Panc1 (cell line): Measurements from ENCODE around the gene GPSM1. TPM values are rescaled to one million over a fixed set of nuclear protein-coding genes. Genes with fewer than 3 reads are reported as not detected.

Experiments
- ATAC-seq: fragments of 200-7000 bp; cut with Tn5 transposase; 2 replicates; pipeline ENCODE4 v1.9.1; 2020; ENCODE audit warnings: mild to moderate bottlenecking, moderate library complexity
- BruUV-seq: library from RNA; stranded (reverse); fragments of 400-500 nt; replicated peaks from 2 replicates; lab custom pipeline; 2021; lab: Mats Ljungman, UMichigan
- CTCF ChIA-PET: fragments of 300-600 bp; sonication (Branson Sonifier 250); formaldehyde crosslinking; loops from one replicate; lab custom pipeline; 2022; ENCODE audit warnings: antibody characterized with exemption; lab: Charles Lee
- POLR2A ChIA-PET: fragments of 300-600 bp; sonication (Branson Sonifier 250); formaldehyde crosslinking; loops from one replicate; lab custom pipeline; 2022; ENCODE audit warnings: antibody characterized with exemption; lab: Charles Lee
- DNase-seq: peaks from one replicate; pipeline ENCODE4 v3.0.0-alpha.2; 2010; ENCODE audit warnings: low read depth, low spot score
- H3K27ac ChIP-seq: 2 replicates; pipeline ENCODE4 v1.5.1; 2011; ENCODE audit warnings: mild to moderate bottlenecking, low read length, inconsistent platforms
- H3K27me3 ChIP-seq: fragments of 200-500 bp; sonication (Bioruptor generic); 2 replicates; pipeline ENCODE4 v1.6.0; 2014; ENCODE audit warnings: low read length, inconsistent platforms; ENCODE audit not compliant: control insufficient read depth, insufficient read depth
- H3K36me3 ChIP-seq: fragments of 200-500 bp; sonication (Bioruptor generic); 2 replicates; pipeline ENCODE4 v1.5.1; 2014; ENCODE audit warnings: inconsistent platforms, mild to moderate bottlenecking, low read length, moderate library complexity; ENCODE audit not compliant: control insufficient read depth, insufficient read depth
- H3K4me1 ChIP-seq: 2 replicates; pipeline ENCODE4 v1.5.1; 2011; ENCODE audit warnings: inconsistent platforms, mild to moderate bottlenecking, low read length, moderate library complexity; ENCODE audit not compliant: control insufficient read depth, insufficient read depth
- H3K4me3 ChIP-seq, 2 experiments: 2 replicates each; pipeline ENCODE4 v1.5.1; 2011 to 2012; ENCODE audit warnings: low read depth in 2 of 2, low read length in 2 of 2, mild to moderate bottlenecking in 2 of 2, inconsistent platforms in 1 of 2, moderate library complexity in 1 of 2
- H3K9me3 ChIP-seq: fragments of 200-500 bp; sonication (Bioruptor generic); 2 replicates; pipeline ENCODE4 v1.5.1; 2014; ENCODE audit warnings: low read depth, mild to moderate bottlenecking, inconsistent platforms, low read length, moderate library complexity; ENCODE audit not compliant: control insufficient read depth, insufficient read depth
- CTCF ChIP-seq: fragments of 450-650 bp; IDR thresholded peaks from 2 replicates; pipeline ENCODE4 v1.5.1; 2017; ENCODE audit warnings: mild to moderate bottlenecking
- POLR2AphosphoS5 ChIP-seq: IDR thresholded peaks from 2 replicates; pipeline ENCODE4 v1.6.1; 2012; ENCODE audit warnings: mild to moderate bottlenecking, low read depth, low read length, moderate library complexity
- REST ChIP-seq, 2 experiments: IDR thresholded peaks; 2 replicates each; pipeline ENCODE4 v1.6.1; 2011 to 2012; ENCODE audit warnings: low read depth in 2 of 2, control low read depth in 1 of 2, low read length in 1 of 2, mild to moderate bottlenecking in 1 of 2, moderate library complexity in 1 of 2; ENCODE audit not compliant: insufficient read depth in 1 of 2
- SIN3A ChIP-seq: IDR thresholded peaks from 2 replicates; pipeline ENCODE4 v1.6.1; 2012; ENCODE audit warnings: low read depth, mild to moderate bottlenecking, low read length, moderate library complexity, borderline replicate concordance; ENCODE audit not compliant: insufficient read depth
- TCF7L2 ChIP-seq: IDR thresholded peaks from 2 replicates; pipeline ENCODE4 v1.6.1; 2011; ENCODE audit warnings: mild to moderate bottlenecking, low read depth, low read length, inconsistent platforms
- in situ Hi-C: cut with HindIII; loops from 2 replicates; pipeline ENCODE4 v1.10.0; 2016; ENCODE audit warnings: low sequenced_read_pairs, low pct_unique_long_range_greater_than_20kb
- intact Hi-C: fragments of 100-400 bp; cut with micrococcal nuclease; formaldehyde crosslinking; loops from one replicate; pipeline ENCODE4 v1.10.0; 2022; ENCODE audit not compliant: unreplicated experiment
- total RNA-seq: library from RNA; stranded (reverse); gene quantifications from one replicate; pipeline ENCODE4 v1.2.1, GENCODE V29; 2021; ENCODE audit not compliant: unreplicated experiment

GPSM1 gene
- total RNA-seq, 1 experiment from 2014 or later, result 14.2 TPM

GRCh38 chr9:136363106-136363948 is 36.0 kb downstream of the GPSM1 start, which contains the start of gene DNLZ:
Gene DNLZ (minus strand): TSS chr9:136363744. CDS start chr9:136363714, 30 bp downstream.
- ChIA-PET POLR2A (interaction anchor here (0.6 kb wide), 1 partner anchor 356 kb away, joined by 3 read pairs; no protein-coding TSS in a partner anchor), CTCF (interaction anchor here (0.9 to 1.3 kb wide), 2 partner anchors 17 to 24 kb away, joined by 3 to 5 read pairs; no protein-coding TSS in a partner anchor)
- DNase-seq (peak; percentile 45), ATAC-seq (peak; percentile 87)
- no TSS peak for BruUV-seq
- intact Hi-C loops, result no loop called here
- Histone ChIP-seq H3K4me1 (peaks cover 5% of the 10 kb centered on the region; the same call in 1 of the 2 replicates), H3K36me3 (no peaks in the 10 kb centered on the region; the same call in 1 of the 2 replicates), H3K9me3 (no peaks in the 10 kb centered on the region), H3K27ac (peak within 1 kb of the TSS; percentile 61), H3K4me3 (peak within 1 kb of the TSS; percentile 51 to 59), H3K27me3 (no peaks in the 10 kb centered on the region)
- in situ Hi-C loops, result no loop called here
- TF ChIP-seq CTCF, result peak; percentile 95
- TF ChIP-seq POLR2AphosphoS5, result peak; percentile 85
- TF ChIP-seq SIN3A, result no peak

GRCh38 chr9:136363949-136364748 is 36.8 kb downstream of the GPSM1 start:
- ATAC-seq, result no peak
- Histone ChIP-seq H3K27me3 (no peaks in the 10 kb centered on the region), H3K4me1 (peaks cover 5% of the 10 kb centered on the region; the same call in 1 of the 2 replicates), H3K4me3 (peak overlapping the region; percentile 13 to 59; a peak in 3 of 4 replicates), H3K36me3 (no peaks in the 10 kb centered on the region; the same call in 1 of the 2 replicates), H3K9me3 (no peaks in the 10 kb centered on the region), H3K27ac (peak overlapping the region; percentile 61)
- ChIA-PET CTCF (interaction anchor here (1.3 kb wide), 1 partner anchor 18 kb away, joined by 5 read pairs; no protein-coding TSS in a partner anchor), POLR2A (no interaction called here)
- peak; percentile 7 for DNase-seq
- in situ Hi-C loops, result no loop called here
- intact Hi-C loops, result no loop called here
- BruUV-seq, result TSS peak; percentile 83
- TF ChIP-seq TCF7L2 (no peak), REST (IDR thresholded peaks at IDR 0.05; ENCODE audit: insufficient read depth in 1 of 2, low read depth in 2 of 2, low read length in 1 of 2) (no peak), POLR2AphosphoS5 (no peak), CTCF (no peak; the same call in 1 of the 2 replicates), SIN3A (no peak)
